Pancreas (tissue), 10 donors: ENCODE data around the gene POLR2L. TPM values are rescaled to one million over a fixed set of nuclear protein-coding genes. Genes with fewer than 3 reads are reported as not detected.
A peak's percentile ranks its signal among the peaks of the same experiment; 100 is the strongest.

Experiments used
- ATAC-seq, 4 donors: fragments of 200-7000 bp; cut with Tn5 transposase; one replicate each; pipeline versions ENCODE4 v1.8.0 to v1.9.1; 2020; ENCODE audit warnings: mild to moderate bottlenecking in 4 of 4, moderate library complexity in 4 of 4
- DNase-seq, 6 donors: peaks; one replicate each; pipeline ENCODE4 v3.0.0-alpha.2; 2020
- FAIRE-seq: peaks from 2 replicates; lab custom pipeline; 2012; peaks lifted over from hg19 to GRCh38; lab: Jason Lieb, UNC
- H3K27ac ChIP-seq, 4 donors: fragments of 200-600 bp; sonication (generic); 1 replicate in 3 of 4; 2 replicates in 1 of 4; pipeline versions ENCODE4 v1.5.0 to v1.8.0; 2020
- H3K27me3 ChIP-seq, 4 donors: fragments of 200-600 bp; one replicate each; pipeline ENCODE4 v1.8.0; 2021
- H3K36me3 ChIP-seq, 3 donors: fragments of 200-600 bp; sonication (generic) in 1 of 3; one replicate each; pipeline versions ENCODE4 v1.5.0 to v1.8.0; 2020 to 2021
- H3K4me1 ChIP-seq, 3 donors: fragments of 200-600 bp; one replicate each; pipeline ENCODE4 v1.8.0; 2021
- H3K4me3 ChIP-seq, 4 donors: fragments of 200-600 bp; sonication (generic) in 2 of 4; one replicate each; pipeline versions ENCODE4 v1.5.0 to v1.8.0; 2020 to 2021
- H3K9me3 ChIP-seq, 4 donors: fragments of 200-600 bp; one replicate each; pipeline ENCODE4 v1.8.0; 2021
- CTCF ChIP-seq, 4 donors: fragments of 200-600 bp; sonication (generic) in 3 of 4; IDR thresholded peaks; one replicate each; pipeline versions ENCODE4 v1.5.0 to v1.8.0; 2021; ENCODE audit warnings: antibody characterized with exemption in 4 of 4
- WGBS, 2 donors: extraction: QIAGEN DNeasy Blood & Tissue Kit; methylation state at CpG; one replicate each; pipeline ENCODE4 v1.1.7; 2013; 5-methylcytosine and 5-hydroxymethylcytosine counted together
- intact Hi-C, 3 donors: fragments of 100-400 bp; cut with DNase I; formaldehyde crosslinking; loops; one replicate each; pipeline versions ENCODE4 v1.11.1 to v1.14.2; 2022
- polyA plus RNA-seq, 2 donors: library from polyadenylated mRNA; stranded (reverse); fragments of 200-250 nt; gene quantifications; one replicate each; pipeline ENCODE4 v1.2.3, GENCODE V29; 2013
- total RNA-seq, 6 donors: library from RNA; stranded (reverse); fragmentation: NEBNext Ultra II Directional in 4 of 6; extraction: Animal tissue kit (Norgen Biotek cat#: 25700) in 4 of 6; gene quantifications; one replicate each; pipeline versions ENCODE4 v1.2.1 to v1.2.4, GENCODE V29; 2021 to 2023
- donor health status: healthy with polysubstance abuse.
- donor health status: DM: no; HTN: no; CAD: no; lungs with moderate emphysema.
- donor health status: DM: no; HTN: no; CAD: no.
- donor health status: control.
- donor health status: control.
- donor health status: Bipolar disorder and iron deficiency.
- donor health status: DM: yes; HTN: yes; CAD: no.
- donor health status: DM: no; HTN: no; CAD: no.
- donor health status: DM: no; HTN: no; CAD: no.
- donor health status: DM: yes; HTN: yes; CAD: no.

The POLR2L gene
- total and polyA plus RNA-seq, 8 donors, result 62.9 to 110 (median 68.9) TPM

- FAIRE-seq (no peak), DNase-seq (peak in 1 of 6 donors; percentile 61), ATAC-seq (no peak)
- Histone ChIP-seq H3K9me3 (no peaks in the 10 kb centered on the region), H3K27me3 (no peaks in the 10 kb centered on the region), H3K4me1 (peaks cover 3 to 13% (median 11%) of the 10 kb centered on the region in 3 donors), H3K4me3 (no peak overlapping the region), H3K36me3 (peaks cover 0 to 18% (median 13%) of the 10 kb centered on the region in 3 donors), H3K27ac (no peak overlapping the region)
- intact Hi-C loops, result no loop called here
- TF ChIP-seq CTCF (IDR thresholded peaks at IDR 0.05), result no peak
- WGBS, 2 donors, result 80 to 82% methylated on average over 11 of the region's 11 CpGs
Observed at GRCh38 chr11:815675-816432, 26.5 kb downstream of the POLR2L start.

- Histone ChIP-seq H3K4me1 (peaks cover 4 to 14% (median 7%) of the 10 kb centered on the region in 3 donors), H3K27ac (no peak overlapping the region), H3K9me3 (no peaks in the 10 kb centered on the region), H3K36me3 (peaks cover 0 to 18% (median 13%) of the 10 kb centered on the region in 3 donors), H3K4me3 (no peak overlapping the region), H3K27me3 (no peaks in the 10 kb centered on the region)
- WGBS, 2 donors, result 87 to 89% methylated on average over 9 of the region's 9 CpGs
- intact Hi-C loops, result no loop called here
- DNase-seq (peak in 1 of 6 donors; percentile 53), FAIRE-seq (no peak), ATAC-seq (no peak)
- TF ChIP-seq CTCF (IDR thresholded peaks at IDR 0.05), result no peak
Observed at GRCh38 chr11:813456-814096, 28.8 kb downstream of the POLR2L start.

GRCh38 chr11:813072-813455 is 29.3 kb downstream of the POLR2L start:
- no peak for TF ChIP-seq CTCF (IDR thresholded peaks at IDR 0.05)
- H3K36me3 ChIP-seq, result peaks cover 0 to 18% (median 13%) of the 10 kb centered on the region in 3 donors
- WGBS, 2 donors, result 89 to 91% methylated on average over 6 of the region's 6 CpGs
- H3K4me1 ChIP-seq, result peaks cover 4 to 20% (median 11%) of the 10 kb centered on the region in 3 donors
- no peak overlapping the region for H3K27ac ChIP-seq
- no peak for FAIRE-seq
- intact Hi-C loops, result no loop called here
- ATAC-seq, result no peak
- DNase-seq, result no peak
- H3K27me3 ChIP-seq, result no peaks in the 10 kb centered on the region
- H3K9me3 ChIP-seq, result no peaks in the 10 kb centered on the region
- no peak overlapping the region for H3K4me3 ChIP-seq

- 83 to 92% methylated on average over 3 of the region's 3 CpGs for WGBS, 2 donors
- Histone ChIP-seq H3K9me3 (no peaks in the 10 kb centered on the region), H3K27ac (no peak overlapping the region), H3K27me3 (no peaks in the 10 kb centered on the region), H3K36me3 (peaks cover 0 to 18% (median 13%) of the 10 kb centered on the region in 3 donors), H3K4me3 (no peak overlapping the region), H3K4me1 (peaks cover 4 to 20% (median 11%) of the 10 kb centered on the region in 3 donors)
- intact Hi-C loops, result no loop called here
- TF ChIP-seq CTCF (IDR thresholded peaks at IDR 0.05), result no peak
- DNase-seq, result peak in 1 of 6 donors; percentile 57
- FAIRE-seq, result no peak
- ATAC-seq, result no peak
Observed at GRCh38 chr11:812390-812789, 29.9 kb downstream of the POLR2L start.
